Hepatocyte (in vitro differentiated cells): ENCODE results near the gene USP36.

Source experiments
- CTCF ChIP-seq: fragments of 200-600 bp; sonication (generic); IDR thresholded peaks from 2 replicates; pipeline ENCODE4 v1.5.1; 2016; ENCODE audit warnings: antibody characterized with exemption, mild to moderate bottlenecking; ENCODE audit not compliant: poor library complexity
- EZH2phosphoT487 ChIP-seq: fragments of 200-600 bp; sonication (generic); IDR thresholded peaks from one replicate; pipeline ENCODE4 v1.6.1; 2018; ENCODE audit warnings: antibody characterized with exemption, mild to moderate bottlenecking, low read depth, moderate library complexity; ENCODE audit not compliant: unreplicated experiment, severe bottlenecking

- TF ChIP-seq CTCF (no peak), EZH2phosphoT487 (no peak)
Observed at GRCh38 chr17:78785011-78785662, 55.5 kb downstream of the USP36 start.
